GM18498 (cell line): Measurements from ENCODE around the gene DMXL2.
"Not testable (repeated sequence)": the region's sequence is repeated elsewhere in the genome, so short reads cannot be mapped to it uniquely, and the experiment has no call there.

Experiments
- ATAC-seq: cut with Tn5 transposase; IDR thresholded peaks from one replicate; pipeline ENCODE4 v1.9.1; 2021; ENCODE audit warnings: mild to moderate bottlenecking, moderate library complexity; ENCODE audit not compliant: unreplicated experiment

The DMXL2 gene

DNA sequence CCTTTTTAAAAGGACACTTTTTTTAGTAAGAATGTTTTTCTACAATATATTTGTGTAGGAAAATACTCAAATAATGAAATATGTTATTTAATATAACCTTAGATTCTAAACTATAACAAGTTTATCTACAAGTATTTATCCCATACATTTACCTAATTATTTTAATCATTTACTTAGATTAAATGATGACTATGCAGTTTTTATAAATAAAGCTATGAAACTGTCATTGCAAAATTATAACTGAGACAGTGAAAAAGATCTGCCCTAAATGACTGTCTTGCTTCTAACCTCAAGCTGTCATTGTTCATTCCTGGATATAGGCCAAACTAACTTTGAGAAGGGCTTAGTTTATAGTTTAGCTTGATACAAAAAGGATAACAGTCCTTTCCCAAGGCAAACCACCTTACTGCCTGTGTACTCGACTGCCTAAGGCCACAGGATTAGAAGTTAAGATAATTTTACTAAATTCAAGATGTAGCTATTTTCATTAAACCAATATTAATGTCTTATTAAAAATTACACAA is 197.0 kb downstream of the DMXL2 start:
- no peak for ATAC-seq

GRCh38 chr15:51424780-51425179 is 197.8 kb downstream of the DMXL2 start:
- ATAC-seq, result no peak

DNA sequence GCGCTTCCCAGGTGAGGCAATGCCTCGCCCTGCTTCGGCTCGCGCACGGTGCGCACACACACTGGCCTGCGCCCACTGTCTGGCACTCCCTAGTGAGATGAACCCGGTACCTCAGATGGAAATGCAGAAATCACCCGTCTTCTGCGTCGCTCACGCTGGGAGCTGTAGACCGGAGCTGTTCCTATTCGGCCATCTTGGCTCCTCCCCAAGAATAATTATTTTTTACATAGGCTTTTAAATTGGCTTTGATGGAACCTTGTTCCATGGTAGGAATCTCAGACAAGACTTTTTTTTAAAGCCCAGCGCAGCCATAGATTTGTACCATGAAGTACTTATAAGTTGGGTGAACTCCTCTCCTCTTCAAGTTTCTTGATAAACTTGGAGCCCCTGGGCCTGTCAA is 199.5 kb downstream of the DMXL2 start:
- ATAC-seq, result not testable (repeated sequence)

DNA sequence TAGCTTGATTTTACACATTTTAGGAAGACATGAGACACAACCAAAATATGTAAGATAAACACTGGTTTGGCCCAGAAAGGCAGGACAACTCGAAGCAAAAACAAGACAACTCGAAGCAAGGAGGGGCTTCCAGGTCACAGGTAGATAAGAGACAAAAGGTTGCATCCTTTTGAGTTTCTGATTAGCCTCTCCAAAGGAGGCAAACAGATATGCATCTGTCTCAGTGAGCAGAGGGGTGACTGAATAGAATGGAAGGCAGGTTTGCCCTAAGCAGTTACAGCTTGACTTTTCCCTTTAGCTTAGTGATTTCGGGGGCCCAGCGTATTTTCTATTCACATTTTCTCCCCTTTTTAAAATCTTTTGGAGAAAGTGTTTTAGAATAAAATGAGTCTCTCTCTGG is 206.4 kb downstream of the DMXL2 start:
- ATAC-seq, result no peak

GRCh38 chr15:51414256-51414860 is 208.2 kb downstream of the DMXL2 start:
- no peak for ATAC-seq

- ATAC-seq, result no peak
Measured at GRCh38 chr15:51405693-51406523, 216.7 kb downstream of the DMXL2 start.

DNA sequence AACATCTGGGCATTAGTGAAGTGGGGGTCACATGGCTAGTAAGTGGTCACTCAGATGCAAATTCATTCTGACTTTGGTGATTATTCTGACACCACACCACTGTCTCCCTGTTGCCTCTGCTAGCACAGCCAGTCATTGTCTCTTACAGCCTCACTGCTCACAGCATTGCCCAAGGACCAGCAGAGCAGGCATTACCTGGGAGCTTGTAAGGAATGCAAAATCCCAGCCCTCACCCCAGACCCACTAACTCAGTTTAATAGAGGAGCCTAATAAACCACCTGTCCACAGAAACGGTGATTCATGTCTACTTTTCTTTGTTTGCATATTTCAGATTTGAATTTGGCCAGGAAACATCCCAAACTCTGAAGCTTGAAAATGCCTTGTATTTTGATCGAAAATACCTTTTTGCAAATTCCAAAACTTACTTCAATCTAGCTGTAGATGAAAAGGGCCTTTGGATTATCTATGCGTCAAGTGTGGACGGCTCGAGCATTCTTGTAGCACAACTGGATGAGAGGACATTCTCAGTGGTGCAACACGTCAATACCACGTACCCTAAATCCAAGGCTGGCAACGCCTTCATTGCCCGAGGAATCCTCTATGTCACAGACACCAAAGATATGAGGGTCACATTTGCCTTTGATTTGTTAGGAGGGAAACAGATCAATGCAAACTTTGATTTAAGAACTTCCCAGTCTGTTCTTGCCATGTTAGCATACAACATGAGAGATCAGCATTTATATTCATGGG is 218.4 kb downstream of the DMXL2 start:
- no peak for ATAC-seq

DNA sequence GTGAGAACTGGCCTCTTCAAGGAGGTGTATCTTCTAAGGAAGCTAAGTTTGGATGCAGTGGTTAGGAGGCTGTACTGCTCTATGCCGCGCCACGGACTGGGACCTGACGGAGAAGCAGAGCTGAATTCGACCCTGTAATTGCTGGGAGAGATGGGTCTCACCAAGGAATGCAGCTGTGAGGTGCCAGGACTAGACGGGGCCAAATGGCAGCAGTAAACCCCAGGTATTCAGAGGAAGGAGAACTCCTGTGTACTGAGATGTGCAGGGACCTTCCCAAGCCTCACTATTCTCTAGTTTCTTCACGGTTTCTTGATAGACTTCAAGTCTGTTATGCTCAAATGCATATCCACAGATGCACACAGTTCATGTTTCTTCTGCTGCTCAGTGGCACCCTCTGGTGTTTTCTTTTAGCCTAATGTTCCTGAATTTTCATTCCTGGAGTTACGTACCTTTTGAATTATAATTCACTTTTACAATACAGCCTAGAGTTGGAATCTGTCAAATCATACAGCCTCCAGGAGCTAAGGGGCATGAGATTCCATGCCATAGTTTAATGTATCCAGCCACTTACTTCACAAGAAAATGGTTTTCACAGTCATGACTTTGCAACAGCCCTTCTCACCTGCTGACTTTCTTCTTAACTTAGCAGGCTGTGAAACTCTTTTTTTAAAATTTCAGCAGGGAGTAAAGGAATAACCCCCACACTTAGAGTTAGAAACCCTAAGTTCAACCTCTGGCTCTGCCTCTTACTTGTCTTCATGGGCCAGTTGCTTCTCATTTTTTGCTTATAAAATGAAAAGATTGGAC is 219.3 kb downstream of the DMXL2 start:
- ATAC-seq, result no peak

- no peak for ATAC-seq
Measured at GRCh38 chr15:51401872-51402517, 220.6 kb downstream of the DMXL2 start.

GRCh38 chr15:51401051-51401780 is 221.4 kb downstream of the DMXL2 start:
- ATAC-seq, result no peak

DNA sequence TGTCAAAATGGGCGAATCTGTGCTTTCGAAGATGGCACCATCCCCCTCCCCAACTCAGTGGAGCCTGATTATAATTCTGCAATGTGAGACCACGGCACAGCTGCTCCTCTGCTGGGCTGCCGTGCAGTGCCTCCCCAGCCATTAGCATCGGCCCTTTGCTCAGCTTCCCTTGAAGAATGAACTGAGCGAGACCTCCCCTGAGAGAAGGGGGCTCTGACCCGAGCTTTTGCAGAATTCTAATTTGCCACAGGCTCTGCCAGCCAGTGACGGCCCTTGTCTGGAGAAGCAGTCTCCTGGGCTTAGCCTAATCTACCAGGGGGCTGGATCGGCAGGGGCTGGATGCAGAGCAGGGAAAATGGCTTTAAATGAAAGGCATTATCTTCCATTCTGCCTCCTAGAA is 223.9 kb downstream of the DMXL2 start:
- no peak for ATAC-seq
